ENCODE data around the gene MROH8. TPM values are rescaled to one million over a fixed set of nuclear protein-coding genes. Genes with fewer than 3 reads are reported as not detected.
A peak's percentile ranks its signal among the peaks of the same experiment; 100 is the strongest.
"Not testable (repeated sequence)": the region's sequence is repeated elsewhere in the genome, so short reads cannot be mapped to it uniquely, and the experiment has no call there.

The MROH8 gene
- total and polyA plus RNA-seq, 5 experiments from 2014 or later: 0.49 to 2.5 (median 0.71) TPM

GRCh38 chr20:37137547-37137946, 41.8 kb downstream of the MROH8 start:
- Mint-ChIP-seq H3K27ac (no peak overlapping the region), H3K4me1 (peaks cover 0 to 3% (median 0%) of the 10 kb centered on the region in 4 donors), H3K27me3 (no peaks in the 10 kb centered on the region)

GRCh38 chr20:37133952-37134351, 45.4 kb downstream of the MROH8 start:
- ATAC-seq: no peak
- POLR2A ChIA-PET: no interaction called here

More at GRCh38 chr20:37137547-37137946, 41.8 kb downstream of the MROH8 start:
- ATAC-seq: no peak
- Mint-ChIP-seq H3K36me3 (no peaks in the 10 kb centered on the region), H3K4me3 (no peak overlapping the region), H3K9me3 (no peaks in the 10 kb centered on the region)
- DNase-seq: no peak
- POLR2A ChIA-PET: no interaction called here

GRCh38 chr20:37131486-37131885, 47.9 kb downstream of the MROH8 start:
- H3K27ac Mint-ChIP-seq: no peak overlapping the region
- ATAC-seq (no peak), DNase-seq (no peak)
- H3K4me1 Mint-ChIP-seq: no peaks in the 10 kb centered on the region
- H3K36me3 Mint-ChIP-seq: no peaks in the 10 kb centered on the region
- H3K9me3 Mint-ChIP-seq: no peaks in the 10 kb centered on the region
- no peaks in the 10 kb centered on the region for H3K27me3 Mint-ChIP-seq
- POLR2A ChIA-PET: interaction anchor here (0.6 kb wide), 1 partner anchor 13 kb away, joined by 4 read pairs; no protein-coding TSS in a partner anchor
- no peak overlapping the region for H3K4me3 Mint-ChIP-seq

More at GRCh38 chr20:37133952-37134351, 45.4 kb downstream of the MROH8 start:
- H3K4me1 Mint-ChIP-seq: peaks cover 0 to 3% (median 0%) of the 10 kb centered on the region in 4 donors
- H3K4me3 Mint-ChIP-seq: no peak overlapping the region
- H3K27me3 Mint-ChIP-seq: no peaks in the 10 kb centered on the region
- no peak for DNase-seq
- no peaks in the 10 kb centered on the region for H3K36me3 Mint-ChIP-seq
- H3K27ac Mint-ChIP-seq: no peak overlapping the region
- no peaks in the 10 kb centered on the region for H3K9me3 Mint-ChIP-seq

- Mint-ChIP-seq H3K4me3 (no peak overlapping the region), H3K27ac (peak overlapping the region in 1 of 10 donors; percentile 12), H3K27me3 (no peaks in the 10 kb centered on the region), H3K36me3 (no peaks in the 10 kb centered on the region), H3K9me3 (no peaks in the 10 kb centered on the region), H3K4me1 (no peaks in the 10 kb centered on the region)
- DNase-seq: no peak
- POLR2A ChIA-PET: no interaction called here
- ATAC-seq: no peak
Observed at GRCh38 chr20:37128803-37129202, 50.5 kb downstream of the MROH8 start.

- H3K4me1 Mint-ChIP-seq, ATAC-seq, H3K4me3 Mint-ChIP-seq, POLR2A ChIA-PET, H3K27ac Mint-ChIP-seq, DNase-seq, H3K36me3 Mint-ChIP-seq, H3K27me3 Mint-ChIP-seq, H3K9me3 Mint-ChIP-seq: not testable (repeated sequence)
Observed at GRCh38 chr20:37126290-37126689, 53.1 kb downstream of the MROH8 start.

GRCh38 chr20:37123441-37123840, 55.9 kb downstream of the MROH8 start:
- no peaks in the 10 kb centered on the region for H3K27me3 Mint-ChIP-seq
- DNase-seq: no peak
- H3K9me3 Mint-ChIP-seq: no peaks in the 10 kb centered on the region

GRCh38 chr20:37120497-37120896, 58.9 kb downstream of the MROH8 start:
- Mint-ChIP-seq H3K4me1 (no peaks in the 10 kb centered on the region), H3K36me3 (no peaks in the 10 kb centered on the region), H3K27me3 (no peaks in the 10 kb centered on the region), H3K27ac (no peak overlapping the region), H3K4me3 (no peak overlapping the region), H3K9me3 (no peaks in the 10 kb centered on the region)
- ATAC-seq: no peak
- POLR2A ChIA-PET: no interaction called here
- no peak for DNase-seq

More at GRCh38 chr20:37123441-37123840, 55.9 kb downstream of the MROH8 start:
- POLR2A ChIA-PET: no interaction called here
- ATAC-seq: no peak
- Mint-ChIP-seq H3K27ac (no peak overlapping the region), H3K36me3 (no peaks in the 10 kb centered on the region), H3K4me3 (no peak overlapping the region), H3K4me1 (no peaks in the 10 kb centered on the region)

- ATAC-seq (no peak), DNase-seq (no peak)
- Mint-ChIP-seq H3K9me3 (no peaks in the 10 kb centered on the region), H3K4me3 (no peak overlapping the region), H3K4me1 (no peaks in the 10 kb centered on the region), H3K36me3 (no peaks in the 10 kb centered on the region), H3K27ac (peak overlapping the region in 1 of 10 donors; percentile 55), H3K27me3 (no peaks in the 10 kb centered on the region)
- POLR2A ChIA-PET: no interaction called here
Observed at GRCh38 chr20:37119356-37120036, 59.9 kb downstream of the MROH8 start.

GRCh38 chr20:37114012-37114411, 65.3 kb downstream of the MROH8 start:
- POLR2A ChIA-PET: no interaction called here
- DNase-seq (no peak), ATAC-seq (no peak)
- H3K9me3 Mint-ChIP-seq: no peaks in the 10 kb centered on the region
- H3K4me3 Mint-ChIP-seq: no peak overlapping the region
- no peaks in the 10 kb centered on the region for H3K4me1 Mint-ChIP-seq
- H3K27ac Mint-ChIP-seq: no peak overlapping the region
- no peaks in the 10 kb centered on the region for H3K36me3 Mint-ChIP-seq
- H3K27me3 Mint-ChIP-seq: no peaks in the 10 kb centered on the region

- DNase-seq (no peak), ATAC-seq (no peak)
- Mint-ChIP-seq H3K27ac (no peak overlapping the region), H3K9me3 (no peaks in the 10 kb centered on the region), H3K4me3 (no peak overlapping the region), H3K4me1 (no peaks in the 10 kb centered on the region), H3K27me3 (no peaks in the 10 kb centered on the region), H3K36me3 (no peaks in the 10 kb centered on the region)
- POLR2A ChIA-PET: no interaction called here
Observed at GRCh38 chr20:37111926-37112455, 67.4 kb downstream of the MROH8 start.

- H3K36me3 Mint-ChIP-seq: no peaks in the 10 kb centered on the region
- DNase-seq (no peak), ATAC-seq (no peak)
- no peak overlapping the region for H3K27ac Mint-ChIP-seq
- no peak overlapping the region for H3K4me3 Mint-ChIP-seq
- H3K27me3 Mint-ChIP-seq: no peaks in the 10 kb centered on the region
- POLR2A ChIA-PET: no interaction called here
- no peaks in the 10 kb centered on the region for H3K4me1 Mint-ChIP-seq
- no peaks in the 10 kb centered on the region for H3K9me3 Mint-ChIP-seq
Observed at GRCh38 chr20:37108676-37109075, 70.7 kb downstream of the MROH8 start.

- no peak for DNase-seq
- no peaks in the 10 kb centered on the region for H3K9me3 Mint-ChIP-seq
- H3K27me3 Mint-ChIP-seq: no peaks in the 10 kb centered on the region
- no peak overlapping the region for H3K4me3 Mint-ChIP-seq
- H3K4me1 Mint-ChIP-seq: no peaks in the 10 kb centered on the region
- H3K27ac Mint-ChIP-seq: peak overlapping the region in 1 of 10 donors; percentile 27
- H3K36me3 Mint-ChIP-seq: no peaks in the 10 kb centered on the region
- no peak for ATAC-seq
- POLR2A ChIA-PET: no interaction called here
Observed at GRCh38 chr20:37102571-37102970, 76.8 kb downstream of the MROH8 start.

GRCh38 chr20:37096415-37097041, 82.8 kb downstream of the MROH8 start:
- H3K36me3 Mint-ChIP-seq: peaks cover 0 to 6% (median 2%) of the 10 kb centered on the region in 3 donors
- peaks cover 15 to 33% (median 24%) of the 10 kb centered on the region in 4 donors for H3K4me1 Mint-ChIP-seq
- peaks cover 0 to 2% (median 0%) of the 10 kb centered on the region in 5 donors for H3K27me3 Mint-ChIP-seq
- no peaks in the 10 kb centered on the region for H3K9me3 Mint-ChIP-seq
- H3K27ac Mint-ChIP-seq: peak overlapping the region; percentile 98 to 100 (median 99)
- no peak for ATAC-seq
- DNase-seq: no peak
- POLR2A ChIA-PET: interaction anchor here (0.7 to 2.6 kb wide), 12 partner anchors 15 to 166 kb away, joined by 3 to 24 read pairs (median 7); partner anchors contain the start of genes MROH8 and RPN2
- H3K4me3 Mint-ChIP-seq: peak overlapping the region; percentile 98 to 100 (median 99)
